NOMO-1 (cell line): ENCODE results near the gene CAMSAP1.
"Not testable (repeated sequence)": the region's sequence is repeated elsewhere in the genome, so short reads cannot be mapped to it uniquely, and the experiment has no call there.

Source experiments
- DNase-seq, 2 experiments: peaks; one replicate each; lab custom pipeline; 2025; ENCODE audit not compliant: unreplicated experiment in 2 of 2; lab: John Stamatoyannopoulos, UW

CAMSAP1 gene

GRCh38 chr9:135907431-135908092 lies at the start of gene CAMSAP1:
Gene CAMSAP1 (minus strand): TSS chr9:135907546. CDS start chr9:135907159, 387 bp downstream.
- DNase-seq, result peak; percentile 95 to 99

- no peak for DNase-seq
Measured at GRCh38 chr9:135956802-135957174, 49.4 kb upstream of the CAMSAP1 start.

DNA sequence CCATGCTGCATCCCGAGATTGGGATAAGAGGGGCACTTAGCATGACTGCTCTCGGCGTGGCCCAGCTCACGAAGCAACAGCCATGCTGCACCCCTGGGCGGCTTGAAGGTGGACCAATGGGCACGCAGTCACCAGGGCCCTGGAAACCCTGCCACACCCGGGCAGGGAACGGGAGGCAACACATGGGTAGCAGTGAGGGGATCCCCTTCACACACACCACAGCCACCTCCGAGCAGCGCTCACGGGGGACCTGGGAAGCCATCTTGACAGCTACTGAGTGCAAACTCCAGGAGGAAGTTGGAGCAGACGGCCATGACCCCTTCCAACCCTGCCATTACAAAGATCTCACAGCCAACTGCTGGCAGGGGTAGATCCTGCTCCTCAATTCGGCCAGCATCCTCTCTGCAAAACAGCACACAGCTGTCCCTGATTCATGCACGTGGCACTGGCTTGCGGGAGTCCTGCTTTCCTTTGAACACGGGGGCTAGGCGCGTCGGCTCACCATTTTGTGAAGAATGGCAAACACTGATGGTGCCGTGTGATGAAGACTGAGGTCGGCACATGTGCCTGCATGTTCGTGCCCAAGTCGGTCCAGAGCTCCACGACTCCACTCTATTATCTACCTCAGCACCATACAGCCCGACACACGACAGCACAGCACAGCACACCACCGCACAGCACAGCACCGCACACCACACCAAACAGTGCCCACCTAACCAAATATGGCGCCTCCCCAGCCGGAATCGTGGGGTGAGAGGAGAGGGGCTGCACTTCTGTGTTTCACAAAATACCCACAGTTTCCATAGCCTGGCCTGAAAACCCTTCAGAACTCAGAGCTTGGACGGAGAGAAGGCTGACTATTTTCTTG lies 48.8 kb upstream of the CAMSAP1 start:
- no peak for DNase-seq

DNA sequence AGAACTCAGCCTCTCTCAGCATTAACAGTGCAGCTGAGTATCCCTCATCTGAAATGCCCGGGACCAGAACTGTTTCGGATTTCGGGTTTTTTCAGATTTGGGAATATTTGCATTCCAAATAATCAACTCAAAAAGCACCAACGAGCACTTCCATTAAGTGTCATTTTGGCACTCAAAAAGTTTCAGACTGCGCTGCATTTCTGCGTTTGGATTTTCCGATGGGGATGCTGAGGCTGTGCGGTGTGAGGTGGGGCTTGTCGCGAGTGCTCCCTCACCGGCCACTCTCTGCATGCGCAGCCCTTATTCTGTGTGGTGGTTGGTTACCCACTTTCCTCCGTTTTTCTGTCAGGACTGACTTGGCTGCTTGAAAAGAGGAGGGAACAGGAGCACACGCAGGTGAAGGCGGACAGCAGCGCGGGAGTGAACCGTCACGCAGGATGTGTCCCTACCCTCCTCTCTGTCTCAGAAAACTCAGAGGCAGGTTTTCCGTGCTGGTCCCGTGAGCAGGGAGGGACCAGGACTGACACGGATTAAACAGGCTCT lies 45.4 kb upstream of the CAMSAP1 start:
- no peak for DNase-seq

- DNase-seq, result no peak
Measured at GRCh38 chr9:135951889-135952663, 44.7 kb upstream of the CAMSAP1 start.

DNA sequence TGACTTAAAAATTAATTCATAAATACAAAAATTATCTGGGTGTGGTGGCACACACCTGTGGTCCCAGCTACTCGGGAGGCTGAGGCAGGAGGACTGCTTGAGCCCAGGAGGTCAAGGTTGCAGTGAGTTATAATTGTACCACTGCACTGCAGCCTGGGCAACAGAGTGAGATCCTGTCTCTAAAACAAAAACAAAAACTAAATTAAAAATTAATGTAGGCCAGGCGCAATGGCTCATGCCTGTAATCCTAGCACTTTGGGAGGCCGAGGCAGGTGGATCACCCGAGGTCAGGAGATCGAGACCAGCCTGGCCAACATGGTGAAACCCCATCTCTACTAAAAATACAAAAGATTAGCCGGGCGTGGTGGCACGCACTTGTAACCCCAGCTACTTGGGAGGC lies 44.0 kb upstream of the CAMSAP1 start:
- not testable (repeated sequence) for DNase-seq

DNA sequence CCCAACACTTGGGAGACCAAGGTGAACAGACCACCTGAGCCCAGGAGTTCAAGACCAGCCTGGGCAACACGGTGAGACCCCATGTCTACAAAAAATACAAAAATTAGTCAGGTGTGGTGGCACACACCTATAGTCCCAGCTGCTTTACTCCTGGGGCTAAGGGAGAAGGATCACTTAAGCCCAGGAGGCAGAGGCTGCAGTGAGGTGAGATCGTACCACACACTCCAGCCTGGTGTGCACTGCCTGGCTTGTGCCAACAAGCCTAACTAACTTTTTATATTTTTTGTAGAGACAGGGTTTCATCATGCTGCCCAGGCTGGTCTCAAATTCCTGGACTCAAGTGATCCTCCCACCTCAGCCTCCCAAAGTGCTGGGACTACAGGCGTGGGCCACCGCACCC lies 43.5 kb upstream of the CAMSAP1 start:
- DNase-seq, result not testable (repeated sequence)

GRCh38 chr9:135950135-135950682 lies 42.9 kb upstream of the CAMSAP1 start:
- DNase-seq, result no peak

- DNase-seq, result no peak
Measured at GRCh38 chr9:135949501-135950134, 42.3 kb upstream of the CAMSAP1 start.

DNA sequence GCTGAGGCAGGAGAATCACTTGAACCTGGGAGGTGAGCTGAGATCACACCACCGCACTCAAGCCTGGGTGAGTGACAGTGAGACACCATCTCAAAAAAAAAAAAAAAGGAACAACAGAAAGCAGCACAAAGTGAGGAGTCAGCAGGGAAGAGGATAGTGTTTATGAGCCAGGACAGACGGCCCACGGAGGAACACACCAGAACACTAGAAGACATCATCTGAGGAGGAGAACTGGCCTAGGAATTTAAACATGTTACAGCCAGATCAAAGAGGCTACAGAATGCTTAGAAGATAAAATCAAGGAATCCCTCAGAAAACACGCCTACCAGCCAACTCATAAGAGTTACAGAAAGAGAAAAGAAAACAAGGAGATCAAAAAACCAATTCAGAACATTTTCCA lies 41.6 kb upstream of the CAMSAP1 start:
- DNase-seq, result no peak

DNA sequence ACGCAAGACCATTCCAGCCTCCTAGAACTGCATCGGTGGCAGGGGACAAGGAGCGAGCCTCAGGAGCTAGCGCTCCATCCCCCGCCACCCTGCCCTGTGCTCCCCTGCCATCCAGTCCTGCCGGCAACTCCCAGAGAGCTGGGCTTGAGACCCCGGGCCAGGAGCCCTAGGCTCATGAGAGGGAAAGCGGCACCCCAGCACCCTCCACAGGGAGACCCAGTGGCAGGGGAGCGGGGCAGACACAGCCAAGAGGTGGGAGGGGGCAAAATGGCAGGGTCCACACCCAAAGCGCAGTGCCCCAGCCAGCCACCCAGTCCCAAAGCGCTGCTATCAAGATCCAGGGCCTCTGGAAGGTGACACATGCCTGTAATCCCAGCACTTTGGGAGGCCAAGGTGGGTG lies 41.1 kb upstream of the CAMSAP1 start:
- DNase-seq, result no peak

GRCh38 chr9:135947582-135947981 lies 40.2 kb upstream of the CAMSAP1 start:
- no peak for DNase-seq

GRCh38 chr9:135947105-135947504 lies 39.8 kb upstream of the CAMSAP1 start:
- DNase-seq, result not testable (repeated sequence)

DNA sequence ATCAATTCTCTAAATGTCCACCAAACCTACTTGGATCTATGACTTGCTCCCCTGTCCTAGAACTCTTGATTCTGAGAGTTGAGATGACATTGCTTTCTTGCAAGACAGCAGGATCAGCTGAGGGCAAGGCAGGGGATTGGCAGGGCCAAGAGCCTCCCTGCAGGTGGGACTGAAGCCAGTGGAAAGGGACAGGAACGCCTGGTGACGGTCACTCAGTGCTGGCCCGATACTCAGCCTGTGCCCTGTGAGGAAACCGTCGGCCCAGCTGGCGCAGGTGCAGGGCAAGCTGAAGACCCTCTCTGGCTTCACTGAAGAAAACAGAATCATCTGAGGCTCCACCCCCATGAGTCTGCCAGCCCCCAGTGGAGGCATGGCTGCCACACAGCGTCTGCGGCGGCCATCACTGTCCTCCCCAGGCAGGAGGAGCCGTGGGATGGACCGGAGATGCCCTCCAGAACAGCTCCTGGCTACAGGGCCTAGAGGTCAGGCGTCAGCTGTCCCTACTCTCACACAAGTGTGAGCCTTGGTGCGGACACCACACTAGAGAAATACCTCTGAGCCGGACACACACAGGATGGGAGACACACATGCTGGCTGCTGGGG lies 39.1 kb upstream of the CAMSAP1 start:
- no peak for DNase-seq

GRCh38 chr9:135945969-135946368 lies 38.6 kb upstream of the CAMSAP1 start:
- DNase-seq, result no peak

- no peak for DNase-seq
Measured at GRCh38 chr9:135944444-135945252, 37.3 kb upstream of the CAMSAP1 start.

GRCh38 chr9:135943604-135944003 lies 36.3 kb upstream of the CAMSAP1 start:
- DNase-seq, result not testable (repeated sequence)

DNA sequence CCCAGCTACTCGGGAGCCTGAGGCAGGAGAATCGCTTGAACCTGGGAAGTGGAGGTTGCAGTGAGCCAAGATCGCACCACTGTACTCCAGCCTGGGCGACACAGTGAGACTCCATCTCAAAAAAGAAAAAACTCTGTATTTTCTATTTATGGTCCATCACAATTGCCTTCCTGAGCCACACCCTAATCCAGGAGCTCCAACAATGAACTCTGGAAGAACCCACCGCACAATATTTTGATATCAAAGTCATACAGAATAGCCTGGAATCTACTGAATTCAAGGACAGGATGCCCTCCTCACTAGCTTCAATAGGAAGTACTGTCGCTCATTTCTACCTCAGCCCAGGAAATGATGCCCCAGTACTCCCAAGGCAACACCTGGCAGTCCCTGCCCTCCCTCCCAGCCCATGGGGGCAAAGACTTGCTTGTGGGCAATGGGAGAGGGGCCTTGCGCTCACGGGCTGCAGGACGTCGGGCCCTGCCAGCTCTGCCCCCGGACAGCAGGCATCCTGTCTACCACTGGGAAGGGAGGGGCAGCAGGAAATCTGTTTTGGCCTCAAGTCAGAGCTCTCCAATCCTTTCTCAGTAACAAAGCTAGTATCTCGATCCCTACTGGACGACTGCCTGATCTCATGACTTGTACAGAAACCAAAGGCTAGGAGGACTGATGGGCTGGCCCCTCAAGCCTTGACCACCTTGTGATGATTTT lies 34.1 kb upstream of the CAMSAP1 start:
- no peak for DNase-seq
